ENCODE data around the gene CRHR1.

- TF ChIP-seq, protein P1, sequence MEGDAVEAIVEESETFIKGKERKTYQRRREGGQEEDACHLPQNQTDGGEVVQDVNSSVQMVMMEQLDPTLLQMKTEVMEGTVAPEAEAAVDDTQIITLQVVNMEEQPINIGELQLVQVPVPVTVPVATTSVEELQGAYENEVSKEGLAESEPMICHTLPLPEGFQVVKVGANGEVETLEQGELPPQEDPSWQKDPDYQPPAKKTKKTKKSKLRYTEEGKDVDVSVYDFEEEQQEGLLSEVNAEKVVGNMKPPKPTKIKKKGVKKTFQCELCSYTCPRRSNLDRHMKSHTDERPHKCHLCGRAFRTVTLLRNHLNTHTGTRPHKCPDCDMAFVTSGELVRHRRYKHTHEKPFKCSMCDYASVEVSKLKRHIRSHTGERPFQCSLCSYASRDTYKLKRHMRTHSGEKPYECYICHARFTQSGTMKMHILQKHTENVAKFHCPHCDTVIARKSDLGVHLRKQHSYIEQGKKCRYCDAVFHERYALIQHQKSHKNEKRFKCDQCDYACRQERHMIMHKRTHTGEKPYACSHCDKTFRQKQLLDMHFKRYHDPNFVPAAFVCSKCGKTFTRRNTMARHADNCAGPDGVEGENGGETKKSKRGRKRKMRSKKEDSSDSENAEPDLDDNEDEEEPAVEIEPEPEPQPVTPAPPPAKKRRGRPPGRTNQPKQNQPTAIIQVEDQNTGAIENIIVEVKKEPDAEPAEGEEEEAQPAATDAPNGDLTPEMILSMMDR (IDR thresholded peaks at IDR 0.05): no peak
- TF ChIP-seq POLR2A (IDR thresholded peaks at IDR 0.05): no peak
Measured at GRCh38 chr17:45841883-45842525, 57.9 kb downstream of the CRHR1 start.

All from right lobe of liver (tissue), 4 donors.